GM21423 (cell line): ENCODE measurements around the gene GKN1.

Experiments
- ATAC-seq: cut with Tn5 transposase; IDR thresholded peaks from one replicate; pipeline ENCODE4 v1.9.1; 2021; ENCODE audit warnings: mild to moderate bottlenecking, moderate library complexity; ENCODE audit not compliant: unreplicated experiment

GKN1 gene

GRCh38 chr2:69003731-69004130 is 29.3 kb downstream of the GKN1 start:
- no peak for ATAC-seq

- no peak for ATAC-seq
Observed at GRCh38 chr2:69007169-69007568, 32.7 kb downstream of the GKN1 start.

GRCh38 chr2:69007603-69008002 is 33.2 kb downstream of the GKN1 start:
- ATAC-seq, result no peak

GRCh38 chr2:69010437-69011194 is 36.2 kb downstream of the GKN1 start:
- no peak for ATAC-seq

DNA sequence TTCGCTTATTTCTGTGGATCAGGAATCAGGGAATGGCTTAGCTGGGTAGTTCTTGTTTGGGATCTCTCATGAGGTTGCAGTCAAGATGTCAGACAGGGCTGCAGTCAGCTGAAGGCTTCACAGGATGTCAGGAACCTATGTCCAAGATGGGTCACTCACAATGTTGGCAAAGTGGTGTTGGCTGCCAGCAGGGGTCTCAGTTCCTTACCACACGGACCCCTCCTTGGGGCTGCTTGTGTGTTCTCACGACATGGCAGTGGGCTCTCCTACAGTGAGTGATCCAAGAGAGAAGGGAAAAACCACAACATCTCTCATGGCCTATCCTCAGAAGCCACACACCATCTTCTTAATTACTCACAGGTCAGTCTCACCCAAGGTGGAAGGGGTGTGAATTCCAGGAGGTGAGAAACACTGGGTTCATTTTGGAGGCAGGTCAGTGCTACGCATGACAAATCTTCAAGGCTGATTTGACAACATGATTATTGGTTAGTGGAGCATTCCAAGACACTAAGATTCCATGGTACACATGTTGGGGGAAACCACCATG is 37.2 kb downstream of the GKN1 start:
- no peak for ATAC-seq

- ATAC-seq, result no peak
Observed at GRCh38 chr2:69012310-69013141, 38.1 kb downstream of the GKN1 start.

- no peak for ATAC-seq
Observed at GRCh38 chr2:69013142-69013839, 38.9 kb downstream of the GKN1 start, which contains the start of gene ANTXR1. TSS of gene ANTXR1 (plus strand) at chr2:69013179. CDS start at chr2:69013500, 321 bp downstream.

DNA sequence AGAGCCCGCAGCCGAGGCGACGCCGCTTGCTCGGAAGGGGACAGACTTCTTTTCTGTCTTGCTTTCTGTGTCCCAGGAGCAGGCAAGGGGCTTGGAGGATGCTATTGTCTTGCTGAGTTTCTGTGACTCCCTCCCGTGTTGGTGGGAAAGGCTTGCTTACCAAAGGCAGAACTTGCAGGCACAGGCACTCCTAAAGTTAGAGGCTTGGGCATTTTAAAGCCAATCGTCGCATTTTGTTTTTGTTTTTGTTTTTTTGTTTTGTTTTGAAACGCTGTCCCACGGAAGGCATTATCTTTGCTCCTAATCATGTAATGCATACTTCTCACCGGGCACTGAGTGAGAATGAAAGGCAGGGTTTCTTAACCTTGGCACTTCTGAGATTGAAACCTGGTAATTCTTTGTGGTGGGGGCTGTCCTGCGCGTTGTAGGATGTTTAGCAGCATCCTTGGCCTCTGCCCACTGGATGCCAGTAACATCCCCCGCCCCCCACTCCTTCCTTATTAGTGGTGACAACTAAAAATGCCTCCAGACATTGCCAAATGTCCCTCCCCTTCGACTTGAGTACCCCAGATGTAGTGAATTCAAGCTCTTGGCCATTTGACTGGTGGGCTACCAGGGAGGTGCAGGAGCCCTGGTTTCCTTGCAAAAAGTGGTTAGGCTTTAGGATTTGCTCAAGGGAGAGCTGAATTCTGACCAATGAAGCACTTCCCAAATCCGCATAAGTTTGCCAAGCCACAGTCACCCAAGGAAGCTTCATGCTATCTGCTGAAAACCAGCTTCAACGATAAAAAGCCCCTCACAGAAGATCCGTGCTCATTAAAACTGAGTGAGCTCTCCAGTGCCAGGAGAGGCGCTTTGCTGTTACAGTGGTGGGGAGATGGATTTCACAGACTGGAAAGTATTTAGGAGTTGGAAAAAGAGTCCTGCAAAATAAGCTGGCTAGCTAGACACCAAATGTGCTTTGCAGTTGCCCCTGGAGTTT is 39.7 kb downstream of the GKN1 start:
- no peak for ATAC-seq

DNA sequence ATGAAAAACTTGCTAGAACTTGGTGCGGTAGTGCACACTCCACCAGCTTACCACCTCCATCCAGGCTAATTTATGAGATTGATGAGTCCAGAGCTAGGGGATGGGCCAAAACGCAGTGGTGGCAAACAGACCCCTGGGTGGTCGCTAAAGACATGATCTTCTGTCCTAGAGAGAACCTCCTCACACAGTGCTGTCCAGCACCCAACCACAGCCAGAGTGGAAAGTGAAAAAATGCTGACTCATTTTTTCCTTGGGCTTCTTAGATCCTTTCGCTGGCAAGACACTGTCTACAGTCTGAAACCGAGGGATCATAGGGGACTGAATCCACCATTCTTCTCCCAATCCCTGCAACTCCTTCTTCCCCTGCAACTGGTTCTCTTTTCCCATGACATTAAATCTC is 42.6 kb downstream of the GKN1 start:
- ATAC-seq, result no peak

DNA sequence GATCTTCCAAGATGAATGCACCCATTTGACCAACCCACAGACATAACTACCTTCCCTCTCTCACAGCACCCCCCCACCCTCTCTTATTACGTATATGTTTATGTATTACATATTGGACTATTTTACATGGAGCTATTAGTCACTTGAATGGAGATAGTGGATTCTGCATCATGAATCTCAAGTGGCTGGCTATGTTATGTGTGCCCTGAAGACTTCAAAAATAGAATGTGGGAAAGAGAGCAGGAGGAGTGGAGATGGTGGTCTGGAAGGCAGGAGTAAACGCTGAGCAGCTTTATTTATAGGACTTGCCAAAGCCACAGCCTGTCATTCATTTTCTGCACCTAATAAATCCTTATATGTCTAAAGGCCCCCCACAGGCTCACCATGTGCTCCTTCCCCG is 43.4 kb downstream of the GKN1 start:
- no peak for ATAC-seq

DNA sequence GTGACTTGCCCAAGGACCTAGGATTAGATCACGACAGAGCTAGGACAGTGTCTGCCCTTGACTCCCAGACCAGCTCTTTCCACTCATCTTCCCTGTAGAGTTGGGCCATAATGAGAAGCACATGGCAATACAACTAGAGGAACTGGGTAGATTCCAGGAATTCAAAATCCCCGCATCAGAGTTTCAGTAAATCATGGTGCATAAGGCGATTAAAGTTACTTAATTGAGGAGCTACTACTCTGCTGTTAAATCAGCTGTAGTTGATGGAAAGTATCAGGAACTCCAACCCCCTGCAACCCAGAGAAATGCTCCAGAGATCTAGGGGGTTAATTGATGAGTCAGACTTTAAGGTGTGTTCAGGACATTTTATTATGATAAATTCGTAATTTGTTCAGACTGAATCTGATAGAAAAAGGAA is 44.3 kb downstream of the GKN1 start:
- no peak for ATAC-seq

- ATAC-seq, result no peak
Observed at GRCh38 chr2:69020496-69021426, 46.3 kb downstream of the GKN1 start.

DNA sequence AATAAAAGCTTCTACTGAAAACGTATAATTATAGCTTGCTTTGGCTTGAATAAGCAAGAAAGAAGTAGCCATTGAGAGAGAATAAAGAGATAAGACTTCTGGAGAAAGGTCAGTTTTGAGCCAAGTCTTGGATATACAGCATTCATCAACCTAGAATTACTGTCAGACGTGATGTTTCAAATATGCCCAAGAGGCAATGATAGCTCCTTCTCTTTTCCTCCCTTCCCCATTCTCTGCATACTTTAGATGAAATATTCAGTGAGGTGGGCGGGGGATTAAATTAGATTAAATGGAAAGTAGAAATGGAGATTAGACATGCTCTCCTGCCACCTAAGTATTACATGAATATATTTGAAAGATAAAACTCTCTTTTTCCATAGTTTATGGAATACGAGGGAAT is 47.3 kb downstream of the GKN1 start:
- ATAC-seq, result no peak

DNA sequence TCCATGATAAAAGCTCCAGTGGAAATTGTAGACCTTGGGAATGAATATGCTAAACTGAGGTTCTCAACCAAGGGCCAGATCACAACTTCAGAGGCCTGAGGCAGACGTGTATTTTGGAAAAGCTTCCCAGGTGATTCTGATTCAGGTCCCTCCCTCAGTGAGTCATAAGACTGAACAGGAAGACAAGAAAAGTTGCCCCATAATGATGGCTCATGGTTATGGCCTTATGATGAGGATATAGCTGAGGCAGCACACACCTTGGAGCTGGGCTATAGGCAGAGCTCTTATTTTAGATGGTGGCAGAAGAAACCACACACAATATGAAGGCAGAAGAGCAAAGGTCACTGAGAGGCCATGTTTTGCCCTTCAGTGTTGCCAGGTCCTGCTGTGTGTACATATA is 48.1 kb downstream of the GKN1 start:
- ATAC-seq, result no peak

DNA sequence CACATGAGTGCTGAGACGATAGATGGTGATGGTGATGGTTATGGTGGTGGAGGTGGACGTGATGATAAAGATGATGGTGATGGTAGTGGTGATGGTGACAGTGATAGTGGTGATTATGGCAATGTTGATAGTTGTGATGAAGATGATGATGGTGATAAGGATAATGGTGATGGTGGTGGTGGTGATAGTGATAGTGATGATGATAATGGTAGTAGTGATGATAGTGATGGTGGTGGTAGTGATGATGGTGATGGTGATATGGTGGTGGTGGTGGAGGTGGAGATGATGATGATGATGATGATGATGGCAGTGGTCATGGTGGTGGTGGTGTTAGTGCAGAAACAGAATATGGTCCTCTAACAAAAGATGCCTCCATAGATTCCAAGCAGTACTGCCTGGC is 48.8 kb downstream of the GKN1 start:
- ATAC-seq, result no peak

DNA sequence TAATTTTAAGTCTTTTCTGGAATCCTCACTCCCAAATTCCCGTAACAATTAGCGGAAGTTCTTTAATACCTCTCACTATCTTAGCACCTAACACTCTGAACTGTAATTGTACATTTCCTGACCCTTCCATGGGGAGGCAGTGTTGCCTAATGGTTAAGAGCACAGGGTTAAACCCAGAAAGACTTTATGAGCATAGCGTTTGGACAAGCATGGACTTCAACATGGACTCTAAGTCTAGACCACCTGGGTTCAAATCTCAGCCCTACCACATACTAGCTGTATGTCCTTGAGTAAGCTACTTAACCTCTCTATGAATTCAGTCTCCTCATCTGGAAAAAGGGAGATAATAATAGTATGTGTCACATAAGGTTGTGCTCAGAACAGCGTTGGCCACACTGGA is 51.6 kb downstream of the GKN1 start:
- no peak for ATAC-seq

DNA sequence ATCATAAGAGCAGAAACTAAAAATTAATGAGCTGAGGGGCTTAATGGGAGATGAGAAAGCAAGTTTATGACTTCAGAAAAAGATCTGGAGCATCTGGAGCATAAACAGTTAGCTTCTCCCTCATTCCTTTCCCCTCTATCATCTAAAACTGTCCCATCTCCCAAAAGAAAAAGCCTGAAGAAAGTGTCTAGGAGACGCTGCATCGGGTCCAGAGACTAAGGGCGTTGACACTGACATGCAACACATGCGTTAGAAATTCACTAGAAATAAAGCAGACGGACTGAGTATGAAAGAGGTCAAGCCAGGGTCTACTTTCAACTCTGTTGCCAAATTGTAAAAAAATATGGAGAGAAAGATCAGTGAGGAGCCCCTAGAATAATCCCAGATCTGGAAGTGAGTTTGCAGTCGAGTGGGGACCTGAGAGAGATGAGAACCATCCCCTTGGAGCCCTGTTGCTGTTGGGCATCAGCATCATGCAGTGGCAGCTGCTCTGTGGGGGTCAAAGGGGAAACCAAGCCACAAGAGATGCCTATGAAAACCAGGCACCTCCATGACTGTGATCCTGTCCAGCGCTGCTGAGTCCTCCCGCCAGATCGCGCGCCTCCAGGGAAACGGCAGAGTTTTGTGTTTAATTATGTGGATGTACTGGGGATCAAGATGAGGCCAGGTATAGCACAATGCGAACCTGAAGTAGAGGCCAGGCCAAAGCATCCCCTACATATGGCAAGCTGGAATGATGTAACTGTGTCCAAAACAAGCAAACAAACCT is 52.4 kb downstream of the GKN1 start:
- ATAC-seq, result no peak
